ENCODE measurements around the gene GOLGA8S.

GRCh38 chr15:23370578-23370977 is 16.0 kb downstream of the GOLGA8S start:
- TF ChIP-seq POLR2A (IDR thresholded peaks at IDR 0.05) (no peak), CTCF (IDR thresholded peaks at IDR 0.05) (no peak)
